Activated B cell treated with CpG ODN at 0.5 μM for 24 hours (primary cell): ENCODE data around the gene LTBR. TPM values are rescaled to one million over a fixed set of nuclear protein-coding genes. Genes with fewer than 3 reads are reported as not detected.

ENCODE experiments used
- ATAC-seq: fragments of 200-7000 bp; cut with Tn5 transposase; one replicate; pipeline ENCODE4 v1.10.0; 2021; ENCODE audit warnings: low read depth, mild to moderate bottlenecking, moderate library complexity
- CTCF ChIA-PET: fragments of 350-600 bp; sonication (Branson Sonifier 250); formaldehyde crosslinking; loops from one replicate; lab custom pipeline; 2021; ENCODE audit warnings: antibody characterized with exemption; lab: Charles Lee
- POLR2A ChIA-PET: fragments of 350-600 bp; sonication (Branson Sonifier 250); formaldehyde crosslinking; loops from one replicate; lab custom pipeline; 2021; ENCODE audit warnings: antibody characterized with exemption; lab: Charles Lee
- DNase-seq: peaks from one replicate; pipeline ENCODE4 v3.0.0; 2022
- H3K27ac Mint-ChIP-seq: one replicate; pipeline ENCODE4 v1.8.0; 2020; ENCODE audit warnings: mixed read lengths
- H3K27me3 Mint-ChIP-seq: one replicate; pipeline ENCODE4 v1.8.0; 2021; ENCODE audit warnings: mixed read lengths
- H3K36me3 Mint-ChIP-seq: one replicate; pipeline ENCODE4 v1.8.0; 2021; ENCODE audit warnings: low read depth, mixed read lengths
- H3K4me1 Mint-ChIP-seq: one replicate; pipeline ENCODE4 v1.8.0; 2021; ENCODE audit warnings: mixed read lengths
- H3K4me3 Mint-ChIP-seq: one replicate; pipeline ENCODE4 v1.8.0; 2020; ENCODE audit warnings: mild to moderate bottlenecking, mixed read lengths
- H3K9me3 Mint-ChIP-seq: one replicate; pipeline ENCODE4 v1.8.0; 2020; ENCODE audit warnings: mixed read lengths
- CTCF ChIP-seq: fragments of 200-600 bp; IDR thresholded peaks from one replicate; pipeline ENCODE4 v1.8.0; 2022; ENCODE audit warnings: antibody characterized with exemption, mild to moderate bottlenecking
- intact Hi-C: fragments of 100-400 bp; cut with micrococcal nuclease; formaldehyde crosslinking; loops from one replicate; pipeline ENCODE4 v1.15.1; 2024
- total RNA-seq: library from RNA; stranded (reverse); gene quantifications from 2 replicates; pipeline ENCODE4 v1.2.3, GENCODE V29; 2022

The LTBR gene
- total RNA-seq, 1 donor from 2014 or later = 0.33 TPM

DNA sequence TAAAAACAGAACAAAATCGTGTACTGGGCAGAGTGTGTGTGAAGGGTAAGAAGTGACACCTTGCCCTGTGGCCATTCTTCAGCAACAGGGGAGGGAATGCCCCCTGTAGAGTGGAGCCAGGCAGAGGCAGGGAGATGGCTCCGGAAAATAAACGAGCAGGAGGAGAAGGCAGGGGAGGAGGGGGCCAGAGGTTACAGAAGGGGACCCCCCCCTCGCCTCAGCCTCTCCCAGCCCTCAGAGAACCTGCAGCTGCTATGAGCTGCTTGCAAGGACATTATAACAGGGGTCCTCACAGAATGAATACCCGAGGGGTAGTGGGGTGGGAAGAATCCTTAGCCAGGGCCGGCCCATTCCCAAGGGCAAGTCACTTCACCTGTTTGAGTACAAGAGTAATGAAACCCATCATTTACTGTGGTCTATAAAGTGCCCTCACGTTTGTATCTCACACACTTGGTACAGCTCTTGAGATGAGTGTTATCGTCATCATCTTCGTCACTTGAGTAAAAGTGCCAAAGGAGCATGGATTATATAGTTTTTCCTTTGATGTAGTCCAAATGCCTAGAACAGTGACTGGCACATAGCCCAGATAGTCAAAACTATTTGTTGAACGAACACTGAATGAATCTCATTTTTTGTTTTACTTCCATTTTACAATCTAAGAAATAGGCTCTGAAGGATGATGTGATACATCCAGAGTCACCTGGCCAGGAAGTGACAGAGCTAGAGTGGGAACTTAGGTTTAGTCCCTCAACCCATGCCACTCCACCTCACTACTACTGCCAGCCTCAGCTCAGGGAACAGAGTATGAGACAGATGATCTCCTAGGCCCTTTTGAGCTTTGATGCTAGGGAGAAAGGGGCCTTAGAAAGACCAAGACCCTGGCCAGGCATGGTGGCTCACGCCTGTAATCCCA lies 23.1 kb upstream of the LTBR start:
- DNase-seq = no peak
- ChIA-PET CTCF (no interaction called here), POLR2A (interaction anchor here (0.5 to 0.6 kb wide), 2 partner anchors 61 kb away, joined by 4 to 14 read pairs; no protein-coding TSS in a partner anchor)
- Mint-ChIP-seq H3K9me3 (peaks cover 1% of the 10 kb centered on the region), H3K27me3 (peaks cover 54% of the 10 kb centered on the region), H3K4me3 (no peak overlapping the region), H3K4me1 (peaks cover 6% of the 10 kb centered on the region), H3K27ac (no peak overlapping the region), H3K36me3 (no peaks in the 10 kb centered on the region)
- intact Hi-C loops = no loop called here
- ATAC-seq = no peak
- no peak for TF ChIP-seq CTCF

DNA sequence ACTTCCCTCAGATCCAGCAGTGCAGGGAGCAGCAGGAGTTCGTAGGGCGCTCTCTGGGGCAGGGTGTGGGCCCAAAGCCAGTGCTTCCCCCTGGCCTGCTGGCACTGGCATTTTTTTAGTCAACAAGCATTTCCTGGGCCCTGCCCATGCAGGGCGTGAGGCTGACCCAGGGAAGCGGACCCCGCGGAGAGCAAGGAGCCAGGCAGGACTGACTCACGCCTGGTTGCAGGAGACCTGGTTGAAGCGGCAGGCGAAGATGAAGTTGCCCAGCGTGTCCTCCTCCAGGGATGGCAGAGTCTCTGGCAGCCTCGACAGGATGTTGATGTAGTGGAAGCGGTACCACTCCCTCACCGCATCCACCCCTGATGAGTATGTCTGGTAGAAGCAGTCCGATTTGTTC lies 22.1 kb upstream of the LTBR start:
- POLR2A ChIA-PET = no interaction called here
- H3K4me3 Mint-ChIP-seq = no peak overlapping the region
- intact Hi-C loops = no loop called here
- no peak for DNase-seq
- no peak overlapping the region for H3K27ac Mint-ChIP-seq
- H3K4me1 Mint-ChIP-seq = peaks cover 6% of the 10 kb centered on the region
- no peak for ATAC-seq
- no peak for TF ChIP-seq CTCF
- peaks cover 1% of the 10 kb centered on the region for H3K9me3 Mint-ChIP-seq
- CTCF ChIA-PET = no interaction called here
- no peaks in the 10 kb centered on the region for H3K36me3 Mint-ChIP-seq
- peaks cover 44% of the 10 kb centered on the region for H3K27me3 Mint-ChIP-seq

GRCh38 chr12:6362403-6362802 lies 21.6 kb upstream of the LTBR start:
- TF ChIP-seq CTCF = no peak
- no peak overlapping the region for H3K27ac Mint-ChIP-seq
- ChIA-PET POLR2A (interaction anchor here (1.0 kb wide), 1 partner anchor 32 kb away, joined by 3 read pairs; no protein-coding TSS in a partner anchor), CTCF (no interaction called here)
- no peak for DNase-seq
- no peak overlapping the region for H3K4me3 Mint-ChIP-seq
- intact Hi-C loops = no loop called here
- no peaks in the 10 kb centered on the region for H3K36me3 Mint-ChIP-seq
- peaks cover 39% of the 10 kb centered on the region for H3K27me3 Mint-ChIP-seq
- peaks cover 8% of the 10 kb centered on the region for H3K4me1 Mint-ChIP-seq
- no peak for ATAC-seq
- H3K9me3 Mint-ChIP-seq = peaks cover 3% of the 10 kb centered on the region

- ChIA-PET CTCF (no interaction called here), POLR2A (interaction anchor here (1.0 kb wide), 1 partner anchor 33 kb away, joined by 3 read pairs; no protein-coding TSS in a partner anchor)
- Mint-ChIP-seq H3K27ac (no peak overlapping the region), H3K27me3 (peaks cover 39% of the 10 kb centered on the region), H3K4me1 (peaks cover 13% of the 10 kb centered on the region), H3K4me3 (no peak overlapping the region), H3K9me3 (peaks cover 6% of the 10 kb centered on the region), H3K36me3 (no peaks in the 10 kb centered on the region)
- no peak for TF ChIP-seq CTCF
- DNase-seq = no peak
- no peak for ATAC-seq
- intact Hi-C loops = no loop called here
Observed at GRCh38 chr12:6363010-6363329, 21.0 kb upstream of the LTBR start.

DNA sequence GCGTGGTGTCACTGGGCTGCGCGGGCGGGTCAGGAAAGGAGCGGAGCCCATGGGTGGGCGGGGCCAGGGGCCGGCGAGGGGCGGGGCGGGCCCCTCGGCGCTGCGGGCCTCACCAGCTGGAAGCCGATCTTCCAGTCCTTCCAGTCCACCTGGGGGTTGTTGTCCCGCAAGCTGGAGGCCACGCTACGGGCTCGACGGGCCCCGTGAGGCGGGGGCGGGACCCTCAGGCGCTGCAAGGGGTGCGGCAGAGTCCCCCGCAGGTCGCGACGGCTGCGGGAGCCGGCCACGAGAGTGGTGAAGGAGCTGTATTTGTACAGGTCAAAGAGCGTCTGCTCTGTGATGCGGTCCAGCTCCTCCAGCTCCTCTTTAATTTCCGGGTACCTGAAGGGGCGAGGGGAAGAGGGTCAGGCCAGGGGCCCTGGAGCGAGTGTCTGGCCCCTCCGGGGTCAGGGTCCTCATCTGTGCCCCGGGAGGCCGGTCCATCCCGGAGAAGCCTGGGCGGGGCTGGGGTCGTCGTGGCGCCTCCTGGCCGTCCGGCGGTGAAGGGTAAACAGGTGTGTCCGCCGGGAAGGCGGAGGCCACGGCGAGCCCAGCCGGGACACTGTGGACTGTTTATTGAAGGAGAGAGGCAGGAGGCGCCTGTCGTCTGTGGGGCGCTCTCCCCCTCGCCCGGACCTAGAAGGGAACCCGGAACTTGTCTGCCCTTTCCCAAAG lies 20.5 kb upstream of the LTBR start:
- ChIA-PET POLR2A (interaction anchor here (1.0 kb wide), 1 partner anchor 33 kb away, joined by 3 read pairs; no protein-coding TSS in a partner anchor), CTCF (interaction anchor here (0.6 kb wide), 1 partner anchor 167 kb away, joined by 3 read pairs; no protein-coding TSS in a partner anchor)
- no peaks in the 10 kb centered on the region for H3K36me3 Mint-ChIP-seq
- H3K4me1 Mint-ChIP-seq = peaks cover 14% of the 10 kb centered on the region
- TF ChIP-seq CTCF = no peak
- no peak overlapping the region for H3K27ac Mint-ChIP-seq
- peak; percentile 33 for DNase-seq
- intact Hi-C loops = no loop called here
- H3K9me3 Mint-ChIP-seq = peaks cover 6% of the 10 kb centered on the region
- peaks cover 33% of the 10 kb centered on the region for H3K27me3 Mint-ChIP-seq
- ATAC-seq = peak; percentile 75
- peak overlapping the region; percentile 63 for H3K4me3 Mint-ChIP-seq
